ENCODE measurements around the gene TACC2.

TACC2 gene

GRCh38 chr10:122149561-122150505 lies 160.9 kb downstream of the TACC2 start:
- no peak for DNase-seq

GRCh38 chr10:122151121-122151694 lies 162.2 kb downstream of the TACC2 start:
- DNase-seq = no peak

GRCh38 chr10:122152544-122152943 lies 163.6 kb downstream of the TACC2 start:
- DNase-seq = no peak

- DNase-seq = no peak
Measured at GRCh38 chr10:122154031-122154544, 165.1 kb downstream of the TACC2 start.

- peak; percentile 26 for DNase-seq
Measured at GRCh38 chr10:122154545-122155366, 165.8 kb downstream of the TACC2 start.

- no peak for DNase-seq
Measured at GRCh38 chr10:122157451-122157850, 168.5 kb downstream of the TACC2 start.

GRCh38 chr10:122158362-122158761 lies 169.4 kb downstream of the TACC2 start:
- DNase-seq = no peak

- DNase-seq = no peak
Measured at GRCh38 chr10:122159141-122159970, 170.4 kb downstream of the TACC2 start.

GRCh38 chr10:122161795-122162194 lies 172.8 kb downstream of the TACC2 start:
- DNase-seq = no peak

GRCh38 chr10:122162671-122163173 lies 173.8 kb downstream of the TACC2 start:
- no peak for DNase-seq

- peak; percentile 69 for DNase-seq
Measured at GRCh38 chr10:122163174-122164022, 174.4 kb downstream of the TACC2 start.

GRCh38 chr10:122164023-122164601 lies 175.1 kb downstream of the TACC2 start:
- peak; percentile 56 for DNase-seq

GRCh38 chr10:122164815-122165483 lies 176.0 kb downstream of the TACC2 start:
- no peak for DNase-seq

- DNase-seq = no peak
Measured at GRCh38 chr10:122165484-122166276, 176.7 kb downstream of the TACC2 start.

GRCh38 chr10:122168101-122168500 lies 179.1 kb downstream of the TACC2 start:
- no peak for DNase-seq

- DNase-seq = peak; percentile 9
Measured at GRCh38 chr10:122168598-122169394, 179.8 kb downstream of the TACC2 start.

GRCh38 chr10:122170802-122171201 lies 181.8 kb downstream of the TACC2 start:
- no peak for DNase-seq
